ENCODE data around the gene NCS1. TPM values are rescaled to one million over a fixed set of nuclear protein-coding genes. Genes with fewer than 3 reads are reported as not detected.

The NCS1 gene
- total and polyA plus RNA-seq, 7 experiments from 2014 or later = 0.14 to 0.85 (median 0.22) TPM; not detected in 4

DNA sequence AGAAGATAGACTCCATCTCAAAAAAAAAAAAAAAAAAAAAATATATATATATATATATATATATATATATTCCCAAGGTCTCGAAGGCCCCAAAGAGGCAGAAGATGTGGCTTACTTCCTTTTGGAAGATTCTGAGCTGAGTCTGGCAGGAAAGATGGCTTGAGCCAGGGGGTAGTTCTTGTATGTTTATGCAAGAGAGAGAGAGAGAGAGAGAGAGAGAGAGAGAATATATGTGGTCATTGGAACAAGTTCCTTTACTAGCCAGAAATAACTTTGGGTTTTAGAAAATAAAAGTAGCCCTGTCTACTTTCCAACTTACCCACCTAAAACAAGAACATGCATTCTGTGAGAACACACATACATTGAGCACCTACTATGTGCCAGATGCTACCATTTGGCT lies 17.6 kb downstream of the NCS1 start:
- Mint-ChIP-seq H3K36me3 (no peaks in the 10 kb centered on the region), H3K27me3 (peaks cover 0 to 6% (median 0%) of the 10 kb centered on the region in 5 donors), H3K4me3 (no peak overlapping the region), H3K9me3 (no peaks in the 10 kb centered on the region), H3K27ac (no peak overlapping the region), H3K4me1 (peaks cover 0 to 6% (median 0%) of the 10 kb centered on the region in 7 donors)
- intact Hi-C loops (cut with micrococcal nuclease) = no loop called here
- CTCF ChIA-PET = no interaction called here
- ATAC-seq = no peak
- no peaks in the 10 kb centered on the region for H3K36me3 ChIP-seq (ENCODE audit: control insufficient read depth in 2 of 3, insufficient read depth in 3 of 3, low read length in 3 of 3)
- no peaks in the 10 kb centered on the region for H3K27me3 ChIP-seq (ENCODE audit: control insufficient read depth in 2 of 2, insufficient read depth in 2 of 2, low read length in 2 of 2)
- H3K4me3 ChIP-seq (ENCODE audit: low read length) = no peak overlapping the region
- no peaks in the 10 kb centered on the region for H3K9me3 ChIP-seq (ENCODE audit: control insufficient read depth in 2 of 3, low read length in 3 of 3)
- no peak overlapping the region for H3K27ac ChIP-seq (ENCODE audit: low read depth, low read length)
- H3K4me1 ChIP-seq (ENCODE audit: control insufficient read depth in 2 of 2, insufficient read depth in 2 of 2, low read length in 2 of 2) = no peaks in the 10 kb centered on the region
- no peak for DNase-seq
- POLR2A ChIA-PET = no interaction called here

DNA sequence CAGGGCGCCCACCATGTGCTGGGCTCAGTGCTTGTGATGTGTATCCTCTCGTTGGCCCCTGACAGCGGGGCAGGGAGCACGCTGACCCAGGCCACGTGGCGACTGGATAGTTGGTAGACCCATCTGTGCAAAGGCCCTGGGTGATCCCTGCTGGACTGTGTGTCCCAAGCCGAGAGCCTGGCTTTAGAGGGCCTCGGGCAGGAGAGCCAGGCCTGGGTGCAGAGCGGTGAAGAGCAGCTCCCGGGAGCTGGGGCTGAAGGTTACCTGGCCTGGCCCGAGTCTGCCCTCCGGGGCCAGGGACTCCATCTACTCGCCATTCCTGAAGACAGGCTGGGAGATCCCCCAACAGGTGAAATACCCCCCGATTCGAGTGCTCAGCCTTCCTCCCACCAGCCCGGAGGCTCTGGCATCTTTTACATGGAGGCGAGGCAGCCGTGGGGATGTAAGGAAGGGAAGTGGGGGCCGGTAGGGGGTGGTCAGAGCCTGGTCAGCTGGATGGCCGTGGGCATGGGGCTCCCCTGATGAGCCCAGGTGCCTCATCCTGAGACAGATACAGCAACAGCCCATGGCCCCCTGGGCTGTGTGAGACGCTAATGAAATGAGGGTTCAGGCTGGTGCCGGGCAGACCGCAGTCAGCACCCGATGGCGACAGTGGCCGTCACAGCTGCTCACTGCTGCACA lies 19.0 kb downstream of the NCS1 start:
- Mint-ChIP-seq H3K4me3 (no peak overlapping the region), H3K9me3 (no peaks in the 10 kb centered on the region), H3K36me3 (no peaks in the 10 kb centered on the region), H3K27ac (no peak overlapping the region), H3K4me1 (peaks cover 0 to 6% (median 0%) of the 10 kb centered on the region in 7 donors), H3K27me3 (peaks cover 0 to 6% (median 0%) of the 10 kb centered on the region in 5 donors)
- intact Hi-C loops (cut with micrococcal nuclease) = no loop called here
- H3K36me3 ChIP-seq (ENCODE audit: control insufficient read depth in 2 of 3, insufficient read depth in 3 of 3, low read length in 3 of 3) = no peaks in the 10 kb centered on the region
- DNase-seq = no peak
- H3K4me1 ChIP-seq (ENCODE audit: control insufficient read depth in 2 of 2, insufficient read depth in 2 of 2, low read length in 2 of 2) = no peaks in the 10 kb centered on the region
- H3K9me3 ChIP-seq (ENCODE audit: control insufficient read depth in 2 of 3, low read length in 3 of 3) = no peaks in the 10 kb centered on the region
- ATAC-seq = no peak
- CTCF ChIA-PET = no interaction called here
- no peak overlapping the region for H3K27ac ChIP-seq (ENCODE audit: low read depth, low read length)
- POLR2A ChIA-PET = no interaction called here
- H3K4me3 ChIP-seq (ENCODE audit: low read length) = no peak overlapping the region
- H3K27me3 ChIP-seq (ENCODE audit: control insufficient read depth in 2 of 2, insufficient read depth in 2 of 2, low read length in 2 of 2) = no peaks in the 10 kb centered on the region

DNA sequence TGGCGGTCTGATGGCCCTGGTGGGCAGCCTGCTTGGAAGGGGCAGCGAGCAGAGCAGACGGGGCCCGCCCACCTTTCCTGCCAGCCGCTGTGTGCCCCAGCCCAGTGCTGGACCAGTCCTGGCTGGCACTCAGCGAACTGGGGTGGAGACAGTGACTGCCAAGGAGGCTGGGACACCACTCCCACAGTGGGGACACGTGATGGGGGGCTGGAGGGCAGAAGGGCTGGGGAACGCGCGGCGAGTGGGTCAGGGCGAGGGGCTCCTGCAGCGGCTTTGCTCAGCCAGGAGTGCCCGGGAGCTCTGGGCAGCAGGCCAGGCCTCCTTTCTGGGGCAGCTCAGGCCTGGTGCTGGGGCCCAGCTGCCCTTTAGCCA lies 19.5 kb downstream of the NCS1 start:
- Mint-ChIP-seq H3K36me3 (no peaks in the 10 kb centered on the region), H3K27me3 (peaks cover 0 to 6% (median 0%) of the 10 kb centered on the region in 5 donors), H3K4me3 (no peak overlapping the region), H3K4me1 (peaks cover 0 to 6% (median 0%) of the 10 kb centered on the region in 7 donors), H3K9me3 (no peaks in the 10 kb centered on the region), H3K27ac (no peak overlapping the region)
- CTCF ChIA-PET = no interaction called here
- H3K36me3 ChIP-seq (ENCODE audit: control insufficient read depth in 2 of 3, insufficient read depth in 3 of 3, low read length in 3 of 3) = no peaks in the 10 kb centered on the region
- no peak overlapping the region for H3K4me3 ChIP-seq (ENCODE audit: low read length)
- H3K27me3 ChIP-seq (ENCODE audit: control insufficient read depth in 2 of 2, insufficient read depth in 2 of 2, low read length in 2 of 2) = no peaks in the 10 kb centered on the region
- no peak for DNase-seq
- H3K9me3 ChIP-seq (ENCODE audit: control insufficient read depth in 2 of 3, low read length in 3 of 3) = no peaks in the 10 kb centered on the region
- no peak overlapping the region for H3K27ac ChIP-seq (ENCODE audit: low read depth, low read length)
- ATAC-seq = no peak
- intact Hi-C loops (cut with micrococcal nuclease) = no loop called here
- no peaks in the 10 kb centered on the region for H3K4me1 ChIP-seq (ENCODE audit: control insufficient read depth in 2 of 2, insufficient read depth in 2 of 2, low read length in 2 of 2)
- POLR2A ChIA-PET = no interaction called here

DNA sequence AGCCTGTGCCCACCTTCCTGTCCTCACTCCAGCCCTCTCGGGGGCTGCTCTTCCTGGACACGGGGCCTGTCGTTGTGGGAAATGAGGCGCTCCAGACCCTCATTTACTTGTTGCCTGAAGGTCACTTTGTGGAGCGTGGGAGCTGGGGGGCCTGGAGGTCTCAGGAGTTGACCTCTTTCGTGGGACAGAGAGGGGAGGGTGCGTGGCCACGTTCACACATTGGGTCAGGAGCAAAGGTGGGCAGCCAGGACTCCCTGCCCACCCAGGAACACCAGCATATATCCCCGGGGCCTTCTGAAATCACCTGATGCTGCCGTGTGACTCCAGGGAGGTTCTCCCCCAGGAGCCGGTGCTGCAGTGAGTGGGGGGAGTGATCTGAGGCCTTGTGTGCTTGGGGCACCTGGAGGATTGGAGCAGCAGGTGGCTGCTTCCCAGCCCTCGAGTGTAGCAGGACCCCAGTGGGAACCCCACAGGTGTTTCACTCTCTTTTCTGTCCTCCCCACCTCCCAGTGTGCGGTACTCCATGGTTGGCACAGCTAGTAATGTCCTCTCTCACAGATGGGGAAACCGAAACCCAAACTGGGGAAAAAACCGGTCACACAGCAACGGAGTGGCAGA lies 20.3 kb downstream of the NCS1 start:
- H3K4me1 Mint-ChIP-seq = peaks cover 0 to 6% (median 0%) of the 10 kb centered on the region in 7 donors
- ChIA-PET POLR2A (no interaction called here), CTCF (no interaction called here)
- no peaks in the 10 kb centered on the region for H3K9me3 ChIP-seq (ENCODE audit: control insufficient read depth in 2 of 3, low read length in 3 of 3)
- no peaks in the 10 kb centered on the region for H3K9me3 Mint-ChIP-seq
- DNase-seq (no peak), ATAC-seq (no peak)
- H3K27me3 Mint-ChIP-seq = peaks cover 0 to 6% (median 0%) of the 10 kb centered on the region in 5 donors
- intact Hi-C loops (cut with micrococcal nuclease) = no loop called here
- no peaks in the 10 kb centered on the region for H3K36me3 Mint-ChIP-seq
- H3K36me3 ChIP-seq (ENCODE audit: control insufficient read depth in 2 of 3, insufficient read depth in 3 of 3, low read length in 3 of 3) = no peaks in the 10 kb centered on the region
- H3K4me3 Mint-ChIP-seq = no peak overlapping the region
- no peaks in the 10 kb centered on the region for H3K27me3 ChIP-seq (ENCODE audit: control insufficient read depth in 2 of 2, insufficient read depth in 2 of 2, low read length in 2 of 2)
- no peaks in the 10 kb centered on the region for H3K4me1 ChIP-seq (ENCODE audit: control insufficient read depth in 2 of 2, insufficient read depth in 2 of 2, low read length in 2 of 2)
- no peak overlapping the region for H3K4me3 ChIP-seq (ENCODE audit: low read length)
- H3K27ac Mint-ChIP-seq = no peak overlapping the region
- H3K27ac ChIP-seq (ENCODE audit: low read depth, low read length) = no peak overlapping the region

DNA sequence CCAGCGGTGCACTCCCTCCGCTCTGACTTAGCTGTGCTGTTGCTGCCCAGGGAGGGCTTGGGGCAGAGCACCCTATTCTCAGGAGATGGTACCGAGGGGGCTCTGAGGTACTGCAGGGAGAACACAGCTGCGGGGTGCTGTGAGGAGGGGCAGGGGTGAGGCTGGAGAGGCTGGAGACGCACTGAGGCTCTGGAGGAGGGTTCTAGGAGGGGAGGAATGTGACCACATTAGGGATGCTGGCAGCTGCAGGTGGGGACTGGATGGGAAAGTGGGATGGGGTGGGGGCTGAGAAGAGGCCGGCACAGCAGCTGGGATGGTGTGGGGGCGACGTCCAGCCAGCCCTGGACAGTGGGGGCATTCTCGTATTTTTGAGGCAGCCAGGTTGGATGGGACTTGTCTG lies 20.9 kb downstream of the NCS1 start:
- Histone ChIP-seq H3K36me3 (ENCODE audit: control insufficient read depth in 2 of 3, insufficient read depth in 3 of 3, low read length in 3 of 3) (no peaks in the 10 kb centered on the region), H3K4me3 (ENCODE audit: low read length) (no peak overlapping the region), H3K9me3 (ENCODE audit: control insufficient read depth in 2 of 3, low read length in 3 of 3) (no peaks in the 10 kb centered on the region), H3K27me3 (ENCODE audit: control insufficient read depth in 2 of 2, insufficient read depth in 2 of 2, low read length in 2 of 2) (no peaks in the 10 kb centered on the region), H3K27ac (ENCODE audit: low read depth, low read length) (no peak overlapping the region), H3K4me1 (ENCODE audit: control insufficient read depth in 2 of 2, insufficient read depth in 2 of 2, low read length in 2 of 2) (no peaks in the 10 kb centered on the region)
- DNase-seq (no peak), ATAC-seq (no peak)
- Mint-ChIP-seq H3K36me3 (no peaks in the 10 kb centered on the region), H3K4me3 (no peak overlapping the region), H3K27ac (no peak overlapping the region), H3K4me1 (peaks cover 0 to 6% (median 0%) of the 10 kb centered on the region in 7 donors), H3K9me3 (no peaks in the 10 kb centered on the region), H3K27me3 (peaks cover 0 to 6% (median 0%) of the 10 kb centered on the region in 5 donors)
- CTCF ChIA-PET = no interaction called here
- POLR2A ChIA-PET = no interaction called here
- intact Hi-C loops (cut with micrococcal nuclease) = no loop called here

DNA sequence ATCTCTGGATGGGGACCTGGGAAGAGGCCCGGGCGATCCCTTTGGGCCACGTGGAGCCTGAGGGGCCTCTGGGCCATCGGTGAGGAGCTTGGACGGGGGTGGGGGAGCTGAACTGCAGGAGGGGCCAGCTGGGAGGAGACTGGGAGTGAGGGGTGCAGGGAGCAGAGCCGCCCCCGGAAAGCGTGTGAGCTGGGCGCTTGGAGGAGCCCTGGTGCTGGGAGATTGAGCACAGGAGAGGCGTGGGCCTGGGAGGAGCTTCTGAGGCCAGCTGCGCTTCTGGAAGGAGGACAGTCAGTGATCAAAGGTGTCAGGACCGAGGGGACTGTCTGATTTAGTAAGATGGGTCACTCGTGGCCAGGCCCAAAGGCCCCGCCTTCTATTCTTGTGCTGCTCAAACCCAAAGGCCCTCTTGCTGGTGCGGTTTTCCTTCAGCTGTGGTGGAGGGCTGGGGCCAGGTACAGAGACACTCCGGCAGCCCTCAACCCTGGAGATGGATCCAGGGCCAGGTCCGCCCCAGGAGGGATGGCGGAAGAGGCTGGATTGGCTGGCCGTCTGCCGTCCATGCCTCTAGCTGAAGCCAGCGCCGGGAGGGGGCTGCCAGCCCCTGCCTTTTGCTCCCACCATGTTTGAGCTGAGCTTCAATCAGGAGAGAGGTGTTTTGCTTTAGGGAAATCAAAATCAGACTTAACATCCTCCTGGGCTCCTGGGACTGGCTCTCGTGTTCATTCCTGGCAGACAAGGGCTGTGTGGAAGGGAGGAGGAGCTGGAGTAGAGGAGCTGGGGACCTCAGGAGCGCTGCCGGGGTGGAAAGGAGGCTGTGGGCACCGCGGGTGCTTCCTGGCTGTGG lies 21.6 kb downstream of the NCS1 start:
- H3K27ac ChIP-seq (ENCODE audit: low read depth, low read length) = no peak overlapping the region
- ATAC-seq (no peak), DNase-seq (no peak)
- H3K27me3 Mint-ChIP-seq = peaks cover 0 to 6% (median 0%) of the 10 kb centered on the region in 5 donors
- H3K9me3 Mint-ChIP-seq = no peaks in the 10 kb centered on the region
- no peaks in the 10 kb centered on the region for H3K27me3 ChIP-seq (ENCODE audit: control insufficient read depth in 2 of 2, insufficient read depth in 2 of 2, low read length in 2 of 2)
- ChIA-PET POLR2A (no interaction called here), CTCF (no interaction called here)
- H3K4me3 ChIP-seq (ENCODE audit: low read length) = no peak overlapping the region
- H3K4me1 Mint-ChIP-seq = peaks cover 0 to 6% (median 0%) of the 10 kb centered on the region in 7 donors
- no peaks in the 10 kb centered on the region for H3K36me3 Mint-ChIP-seq
- intact Hi-C loops (cut with micrococcal nuclease) = no loop called here
- H3K4me3 Mint-ChIP-seq = no peak overlapping the region
- H3K9me3 ChIP-seq (ENCODE audit: control insufficient read depth in 2 of 3, low read length in 3 of 3) = no peaks in the 10 kb centered on the region
- no peaks in the 10 kb centered on the region for H3K36me3 ChIP-seq (ENCODE audit: control insufficient read depth in 2 of 3, insufficient read depth in 3 of 3, low read length in 3 of 3)
- H3K4me1 ChIP-seq (ENCODE audit: control insufficient read depth in 2 of 2, insufficient read depth in 2 of 2, low read length in 2 of 2) = no peaks in the 10 kb centered on the region
- H3K27ac Mint-ChIP-seq = no peak overlapping the region

Measured in naive thymus-derived CD4-positive, alpha-beta T cell (primary cell).